Dermis blood vessel endothelial cell (primary cell): ENCODE measurements around the gene SHLD3. TPM values are rescaled to one million over a fixed set of nuclear protein-coding genes. Genes with fewer than 3 reads are reported as not detected.
"Not testable (repeated sequence)": the region's sequence is repeated elsewhere in the genome, so short reads cannot be mapped to it uniquely, and the experiment has no call there.

Source experiments
- DNase-seq: peaks from one replicate; pipeline ENCODE4 v3.0.0; 2010
- total RNA-seq: library from RNA; depleted of rRNA; stranded (reverse); fragments of >200 nt; gene quantifications from 2 replicates; pipeline ENCODE4 v1.2.3, GENCODE V29; 2014

SHLD3 gene
- total RNA-seq = 4.0 and 6.3 TPM in 2 replicates

GRCh38 chr5:65624571-65625555, at the start of gene SHLD3, which contains the start of gene TRAPPC13:
TSS of gene SHLD3 (plus strand) at chr5:65625027. CDS start at chr5:65629588, 4,561 bp downstream.
TSS of gene TRAPPC13 (plus strand) at chr5:65625027. CDS start at chr5:65625061, 34 bp downstream.
- DNase-seq = peak; percentile 91

- no peak for DNase-seq
Observed at GRCh38 chr5:65577141-65577540, 47.7 kb upstream of the SHLD3 start.

- peak; percentile 20 for DNase-seq
Observed at GRCh38 chr5:65588694-65589093, 36.1 kb upstream of the SHLD3 start.

GRCh38 chr5:65601761-65602160, 23.1 kb upstream of the SHLD3 start:
- DNase-seq = not testable (repeated sequence)

- no peak for DNase-seq
Observed at GRCh38 chr5:65611524-65611923, 13.3 kb upstream of the SHLD3 start.

- no peak for DNase-seq
Observed at GRCh38 chr5:65612298-65612907, 12.4 kb upstream of the SHLD3 start.

GRCh38 chr5:65620021-65620420, 4.8 kb upstream of the SHLD3 start:
- no peak for DNase-seq

- DNase-seq = not testable (repeated sequence)
Observed at GRCh38 chr5:65621961-65622360, 2.9 kb upstream of the SHLD3 start.

- no peak for DNase-seq
Observed at GRCh38 chr5:65623482-65623881, 1.3 kb upstream of the SHLD3 start.

- peak; percentile 95 for DNase-seq
Observed at GRCh38 chr5:65624025-65624570, 729 bp upstream of the SHLD3 start, which contains the start of gene TRIM23. TSS of gene TRIM23 (minus strand) at chr5:65624333. CDS start at chr5:65624274, 59 bp downstream.

GRCh38 chr5:65625743-65626142, 916 bp downstream of the SHLD3 start:
- peak; percentile 4 for DNase-seq

GRCh38 chr5:65630981-65631380, 6.2 kb downstream of the SHLD3 start:
- DNase-seq = no peak

- no peak for DNase-seq
Observed at GRCh38 chr5:65640240-65640639, 15.4 kb downstream of the SHLD3 start.

- DNase-seq = no peak
Observed at GRCh38 chr5:65646938-65647337, 22.1 kb downstream of the SHLD3 start.

GRCh38 chr5:65647941-65648340, 23.1 kb downstream of the SHLD3 start:
- no peak for DNase-seq

GRCh38 chr5:65651144-65651543, 26.3 kb downstream of the SHLD3 start:
- no peak for DNase-seq

GRCh38 chr5:65654713-65655112, 29.9 kb downstream of the SHLD3 start:
- no peak for DNase-seq

GRCh38 chr5:65663804-65664521, 39.1 kb downstream of the SHLD3 start:
- peak; percentile 28 for DNase-seq

GRCh38 chr5:65668696-65669095, 43.9 kb downstream of the SHLD3 start:
- no peak for DNase-seq

GRCh38 chr5:65672796-65673195, 48.0 kb downstream of the SHLD3 start:
- DNase-seq = no peak

GRCh38 chr5:65674749-65675148, 49.9 kb downstream of the SHLD3 start:
- no peak for DNase-seq

GRCh38 chr5:65676056-65676455, 51.2 kb downstream of the SHLD3 start:
- not testable (repeated sequence) for DNase-seq
